A673 (cell line): ENCODE data around the gene ZFP36L2. TPM values are rescaled to one million over a fixed set of nuclear protein-coding genes. Genes with fewer than 3 reads are reported as not detected.
A peak's percentile ranks its signal among the peaks of the same experiment; 100 is the strongest.

Source experiments
- BruUV-seq: library from RNA; stranded (reverse); fragments of 400-500 nt; replicated peaks from 2 replicates; lab custom pipeline; 2021; lab: Mats Ljungman, UMichigan
- CTCF ChIA-PET: fragments of 300-600 bp; sonication (Branson Sonifier 250); formaldehyde crosslinking; loops from one replicate; lab custom pipeline; 2022; ENCODE audit warnings: antibody characterized with exemption; lab: Charles Lee
- POLR2A ChIA-PET: fragments of 300-600 bp; sonication (Branson Sonifier 250); formaldehyde crosslinking; loops from one replicate; lab custom pipeline; 2022; ENCODE audit warnings: antibody characterized with exemption; ENCODE audit not compliant: low non-redundant PET; lab: Charles Lee
- DNase-seq: peaks from one replicate; pipeline ENCODE4 v3.0.0-alpha.2; 2015; ENCODE audit warnings: low spot score
- H3K27ac ChIP-seq: fragments of 200-600 bp; sonication (generic); 2 replicates; pipeline ENCODE4 v1.5.1; 2016; ENCODE audit warnings: mixed run types, low read depth, mild to moderate bottlenecking, mixed read lengths, antibody characterized with exemption, low read length; ENCODE audit not compliant: poor library complexity, severe bottlenecking
- H3K27me3 ChIP-seq: fragments of 200-600 bp; sonication (generic); replicated peaks from 2 replicates; pipeline ENCODE4 v1.6.1; 2017; ENCODE audit warnings: mixed run types, low read depth, mild to moderate bottlenecking, mixed read lengths, antibody characterized with exemption, low read length; ENCODE audit not compliant: insufficient read depth, poor library complexity
- H3K36me3 ChIP-seq: fragments of 200-600 bp; sonication (generic); 2 replicates; pipeline ENCODE4 v1.6.1; 2016; ENCODE audit warnings: mixed run types, mild to moderate bottlenecking, mixed read lengths, antibody characterized with exemption, low read length; ENCODE audit not compliant: insufficient read depth, poor library complexity, severe bottlenecking
- H3K4me1 ChIP-seq: fragments of 200-600 bp; sonication (generic); 2 replicates; pipeline ENCODE4 v1.6.1; 2017; ENCODE audit warnings: mixed run types, mild to moderate bottlenecking, mixed read lengths, antibody characterized with exemption, low read length; ENCODE audit not compliant: insufficient read depth, poor library complexity, severe bottlenecking
- H3K4me3 ChIP-seq: fragments of 200-600 bp; sonication (generic); 2 replicates; pipeline ENCODE4 v1.5.1; 2016; ENCODE audit warnings: low read depth, mixed run types, mild to moderate bottlenecking, mixed read lengths, low read length; ENCODE audit not compliant: poor library complexity, severe bottlenecking
- H3K9me3 ChIP-seq: fragments of 200-600 bp; sonication (generic); 2 replicates; pipeline ENCODE4 v1.6.1; 2016; ENCODE audit warnings: mixed run types, low read depth, mild to moderate bottlenecking, mixed read lengths, antibody characterized with exemption, low read length; ENCODE audit not compliant: poor library complexity, severe bottlenecking
- CTCF ChIP-seq: fragments of 300-800, 200-600 bp; sonication (generic); conservative IDR thresholded peaks from 2 replicates; pipeline ENCODE4 v1.5.1; 2017; ENCODE audit warnings: low read depth, mild to moderate bottlenecking, antibody characterized with exemption, low read length, moderate library complexity, mixed read lengths
- EZH2 ChIP-seq: fragments of 200-600 bp; sonication (generic); IDR thresholded peaks from 2 replicates; pipeline ENCODE4 v1.6.1; 2017; ENCODE audit warnings: borderline replicate concordance, low read depth, mild to moderate bottlenecking, mixed read lengths, antibody characterized with exemption, low read length; ENCODE audit not compliant: poor library complexity, severe bottlenecking
- intact Hi-C: fragments of 100-400 bp; cut with micrococcal nuclease; formaldehyde crosslinking; loops from one replicate; pipeline ENCODE4 v1.10.0; 2022; ENCODE audit not compliant: unreplicated experiment
- total RNA-seq: library from RNA; stranded (reverse); gene quantifications from 2 replicates; pipeline ENCODE4 v1.2.3, GENCODE V29; 2021

Gene ZFP36L2
- total RNA-seq, 1 experiment from 2014 or later: 23.4 TPM

- TF ChIP-seq CTCF (no peak), EZH2 (no peak)
- ChIA-PET CTCF (no interaction called here), POLR2A (no interaction called here)
- TSS peak; percentile 26 for BruUV-seq
- no peaks in the 10 kb centered on the region for H3K9me3 ChIP-seq
- intact Hi-C loops: loop anchor here (5.0 to 10.0 kb wide), 3 partner anchors 183 to 370 kb away; no protein-coding TSS in a partner anchor
- peak overlapping the region; percentile 98 for H3K4me3 ChIP-seq
- peak overlapping the region; percentile 98 for H3K27ac ChIP-seq
- H3K27me3 ChIP-seq: no peaks in the 10 kb centered on the region
- H3K36me3 ChIP-seq: peaks cover 19% of the 10 kb centered on the region
- DNase-seq: peak; percentile 48
- peaks cover 53% of the 10 kb centered on the region for H3K4me1 ChIP-seq
Measured at GRCh38 chr2:43225093-43225787, 1.2 kb downstream of the ZFP36L2 start.

- POLR2A ChIA-PET: no interaction called here
- Histone ChIP-seq H3K27me3 (no peaks in the 10 kb centered on the region), H3K36me3 (peaks cover 19% of the 10 kb centered on the region), H3K27ac (no peak overlapping the region), H3K9me3 (no peaks in the 10 kb centered on the region), H3K4me3 (peak overlapping the region; percentile 13), H3K4me1 (peaks cover 58% of the 10 kb centered on the region)
- intact Hi-C loops: loop anchor here (5.0 to 10.0 kb wide), 4 partner anchors 182 to 370 kb away; no protein-coding TSS in a partner anchor
- no peak for DNase-seq
- BruUV-seq: no TSS peak
- no peak for TF ChIP-seq EZH2
- TF ChIP-seq CTCF: no peak
- CTCF ChIA-PET: no interaction called here
Measured at GRCh38 chr2:43224571-43225092, 1.8 kb downstream of the ZFP36L2 start.

- H3K4me1 ChIP-seq: peaks cover 60% of the 10 kb centered on the region
- peak; percentile 78 for DNase-seq
- BruUV-seq: no TSS peak
- no peak for TF ChIP-seq EZH2
- TF ChIP-seq CTCF: peak; percentile 58
- peak overlapping the region; percentile 13 for H3K4me3 ChIP-seq
- intact Hi-C loops: loop anchor here (5.0 to 10.0 kb wide), 2 partner anchors 202 to 369 kb away; no protein-coding TSS in a partner anchor
- ChIA-PET CTCF (interaction anchor here (0.7 kb wide), 1 partner anchor 18 kb away, joined by 10 read pairs; no protein-coding TSS in a partner anchor), POLR2A (no interaction called here)
- H3K27me3 ChIP-seq: no peaks in the 10 kb centered on the region
- H3K36me3 ChIP-seq: peaks cover 19% of the 10 kb centered on the region
- no peaks in the 10 kb centered on the region for H3K9me3 ChIP-seq
- H3K27ac ChIP-seq: peak overlapping the region; percentile 21
Measured at GRCh38 chr2:43224131-43224570, 2.3 kb downstream of the ZFP36L2 start.
